Hepatocyte (in vitro differentiated cells): ENCODE results near the gene TRAF2.

ENCODE experiments used
- CTCF ChIP-seq: fragments of 200-600 bp; sonication (generic); IDR thresholded peaks from 2 replicates; pipeline ENCODE4 v1.5.1; 2016; ENCODE audit warnings: antibody characterized with exemption, mild to moderate bottlenecking; ENCODE audit not compliant: poor library complexity
- EZH2phosphoT487 ChIP-seq: fragments of 200-600 bp; sonication (generic); IDR thresholded peaks from one replicate; pipeline ENCODE4 v1.6.1; 2018; ENCODE audit warnings: antibody characterized with exemption, mild to moderate bottlenecking, low read depth, moderate library complexity; ENCODE audit not compliant: unreplicated experiment, severe bottlenecking

- no peak for TF ChIP-seq CTCF
- no peak for TF ChIP-seq EZH2phosphoT487
These were observed 77.9 kb downstream of the TRAF2 start for GRCh38 chr9:136964171-136964689.
